ENCODE measurements around the gene VPS9D1. TPM values are rescaled to one million over a fixed set of nuclear protein-coding genes. Genes with fewer than 3 reads are reported as not detected.

The VPS9D1 gene
- polyA plus RNA-seq, 3 donors, result 1.2 to 29.7 (median 1.6) TPM

DNA sequence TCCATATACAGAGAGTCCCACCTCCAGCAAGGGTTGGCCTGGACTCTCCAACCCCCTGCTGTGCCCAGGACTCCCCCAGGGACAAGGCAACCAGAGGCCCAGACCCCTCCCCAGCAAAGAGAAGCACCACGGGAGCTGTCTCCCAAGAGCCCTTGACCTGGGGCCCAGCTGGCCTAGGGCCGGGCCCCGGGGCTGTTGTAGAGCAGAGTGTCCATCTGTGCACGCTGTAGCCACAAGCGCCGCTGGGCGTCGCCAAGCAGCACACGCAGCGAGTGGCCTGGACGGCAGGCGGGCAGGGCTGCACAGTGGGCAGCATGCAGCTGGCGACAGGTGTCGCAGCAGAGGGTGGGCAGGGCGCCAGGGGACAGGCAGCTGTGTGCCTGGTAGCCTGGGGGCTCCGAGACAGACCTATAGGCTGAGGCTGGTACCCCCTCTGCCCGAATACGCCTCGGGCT, 23.5 kb downstream of the VPS9D1 start:
- peaks cover 8% of the 10 kb centered on the region for H3K4me1 Mint-ChIP-seq
- intact Hi-C loops (cut with micrococcal nuclease), result no loop called here
- no peaks in the 10 kb centered on the region for H3K9me3 ChIP-seq (replicated peaks in 1 of 2; ENCODE audit: control insufficient read depth in 1 of 2, insufficient read depth in 1 of 2, low read length in 2 of 2)
- H3K36me3 ChIP-seq (replicated peaks in 1 of 2; ENCODE audit: control insufficient read depth in 1 of 2, insufficient read depth in 2 of 2, low read length in 2 of 2), result peaks cover 36 to 41% of the 10 kb centered on the region in 2 donors
- TF ChIP-seq, protein P1, sequence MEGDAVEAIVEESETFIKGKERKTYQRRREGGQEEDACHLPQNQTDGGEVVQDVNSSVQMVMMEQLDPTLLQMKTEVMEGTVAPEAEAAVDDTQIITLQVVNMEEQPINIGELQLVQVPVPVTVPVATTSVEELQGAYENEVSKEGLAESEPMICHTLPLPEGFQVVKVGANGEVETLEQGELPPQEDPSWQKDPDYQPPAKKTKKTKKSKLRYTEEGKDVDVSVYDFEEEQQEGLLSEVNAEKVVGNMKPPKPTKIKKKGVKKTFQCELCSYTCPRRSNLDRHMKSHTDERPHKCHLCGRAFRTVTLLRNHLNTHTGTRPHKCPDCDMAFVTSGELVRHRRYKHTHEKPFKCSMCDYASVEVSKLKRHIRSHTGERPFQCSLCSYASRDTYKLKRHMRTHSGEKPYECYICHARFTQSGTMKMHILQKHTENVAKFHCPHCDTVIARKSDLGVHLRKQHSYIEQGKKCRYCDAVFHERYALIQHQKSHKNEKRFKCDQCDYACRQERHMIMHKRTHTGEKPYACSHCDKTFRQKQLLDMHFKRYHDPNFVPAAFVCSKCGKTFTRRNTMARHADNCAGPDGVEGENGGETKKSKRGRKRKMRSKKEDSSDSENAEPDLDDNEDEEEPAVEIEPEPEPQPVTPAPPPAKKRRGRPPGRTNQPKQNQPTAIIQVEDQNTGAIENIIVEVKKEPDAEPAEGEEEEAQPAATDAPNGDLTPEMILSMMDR (IDR thresholded peaks at IDR 0.05), result no peak
- H3K79me2 ChIP-seq (ENCODE audit: insufficient read depth, low read length), result peaks cover 4% of the 10 kb centered on the region
- WGBS (ENCODE audit: insufficient coverage), result 95% methylated on average over 16 of the region's 19 CpGs
- no peaks in the 10 kb centered on the region for H3K27me3 ChIP-seq (ENCODE audit: control insufficient read depth in 2 of 2, insufficient read depth in 2 of 2, low read length in 2 of 2)
- H3K4me2 ChIP-seq (replicated peaks; ENCODE audit: extremely low read depth, low read length, poor library complexity, severe bottlenecking), result no peak overlapping the region
- peaks cover 53% of the 10 kb centered on the region for H4K20me1 ChIP-seq (ENCODE audit: insufficient read depth, low read length)
- H3K4me3 ChIP-seq (replicated peaks in 1 of 3; ENCODE audit: low read depth in 2 of 3, low read length in 3 of 3), result no peak overlapping the region
- H2AFZ ChIP-seq (ENCODE audit: insufficient read depth, low read depth, low read length, poor library complexity, severe bottlenecking), result no peak overlapping the region
- DNase-seq, result peak in 1 of 3 donors; percentile 6
- H3K4me3 Mint-ChIP-seq, result no peak overlapping the region
- H3K27ac Mint-ChIP-seq, result no peak overlapping the region
- peaks cover 28 to 43% of the 10 kb centered on the region in 2 donors for H3K36me3 Mint-ChIP-seq
- no peak overlapping the region for H3K9ac ChIP-seq (ENCODE audit: insufficient read depth, low read length, poor library complexity, severe bottlenecking)
- H3K9me3 Mint-ChIP-seq, result no peaks in the 10 kb centered on the region
- H3K4me1 ChIP-seq (ENCODE audit: control insufficient read depth in 1 of 2, insufficient read depth in 2 of 2, low read length in 2 of 2), result peaks cover 18 to 28% of the 10 kb centered on the region in 2 donors
- no peak overlapping the region for H3K27ac ChIP-seq (ENCODE audit: low read depth in 1 of 2, low read length in 2 of 2)
- H3K27me3 Mint-ChIP-seq (ENCODE audit: low read depth in 3 of 3), result peaks cover 0 to 7% (median 3%) of the 10 kb centered on the region in 3 donors

DNA sequence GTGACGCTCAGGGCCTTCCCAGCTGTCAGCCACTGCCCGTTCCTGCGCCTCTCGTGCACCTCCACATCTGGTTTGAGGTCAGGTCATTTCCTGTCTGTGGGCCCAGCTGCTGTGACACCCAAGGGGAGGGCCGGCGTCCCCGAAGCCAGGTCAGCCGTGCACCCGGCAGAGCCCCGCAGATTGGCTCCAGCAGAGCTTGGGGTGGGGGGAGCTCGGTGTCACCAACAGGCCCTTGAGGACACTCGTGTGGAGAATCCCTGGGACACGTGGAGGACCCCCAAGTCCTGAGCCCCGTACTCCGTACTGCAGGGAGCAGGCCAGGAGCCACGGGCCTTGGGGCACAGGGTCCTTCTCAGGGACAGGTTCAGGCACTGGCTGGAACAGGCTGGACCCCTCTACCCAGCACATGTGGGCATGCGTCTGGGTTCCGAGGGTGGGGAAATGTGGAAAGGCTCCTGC, 24.0 kb downstream of the VPS9D1 start:
- Histone ChIP-seq H3K79me2 (ENCODE audit: insufficient read depth, low read length) (peaks cover 4% of the 10 kb centered on the region), H3K36me3 (replicated peaks in 1 of 2; ENCODE audit: control insufficient read depth in 1 of 2, insufficient read depth in 2 of 2, low read length in 2 of 2) (peaks cover 41 to 46% of the 10 kb centered on the region in 2 donors), H4K20me1 (ENCODE audit: insufficient read depth, low read length) (peaks cover 53% of the 10 kb centered on the region), H2AFZ (ENCODE audit: insufficient read depth, low read depth, low read length, poor library complexity, severe bottlenecking) (no peak overlapping the region), H3K27me3 (ENCODE audit: control insufficient read depth in 2 of 2, insufficient read depth in 2 of 2, low read length in 2 of 2) (no peaks in the 10 kb centered on the region), H3K4me1 (ENCODE audit: control insufficient read depth in 1 of 2, insufficient read depth in 2 of 2, low read length in 2 of 2) (peaks cover 14 to 24% of the 10 kb centered on the region in 2 donors), H3K4me3 (replicated peaks in 1 of 3; ENCODE audit: low read depth in 2 of 3, low read length in 3 of 3) (no peak overlapping the region), H3K9ac (ENCODE audit: insufficient read depth, low read length, poor library complexity, severe bottlenecking) (no peak overlapping the region), H3K4me2 (replicated peaks; ENCODE audit: extremely low read depth, low read length, poor library complexity, severe bottlenecking) (no peak overlapping the region), H3K27ac (ENCODE audit: low read depth in 1 of 2, low read length in 2 of 2) (no peak overlapping the region), H3K9me3 (replicated peaks in 1 of 2; ENCODE audit: control insufficient read depth in 1 of 2, insufficient read depth in 1 of 2, low read length in 2 of 2) (no peaks in the 10 kb centered on the region)
- Mint-ChIP-seq H3K9me3 (no peaks in the 10 kb centered on the region), H3K4me1 (peaks cover 7% of the 10 kb centered on the region), H3K27me3 (ENCODE audit: low read depth in 3 of 3) (peaks cover 0 to 7% (median 3%) of the 10 kb centered on the region in 3 donors), H3K36me3 (peaks cover 28 to 48% of the 10 kb centered on the region in 2 donors), H3K4me3 (no peak overlapping the region), H3K27ac (no peak overlapping the region)
- TF ChIP-seq, protein P1 (IDR thresholded peaks at IDR 0.05), result no peak
- 26% methylated on average over 15 of the region's 18 CpGs for WGBS (ENCODE audit: insufficient coverage)
- intact Hi-C loops (cut with micrococcal nuclease), result no loop called here
- peak in 1 of 3 donors; percentile 8 for DNase-seq

All from CD14-positive monocyte (primary cell).